KMS-11 (cell line): ENCODE measurements around the gene GNAQ.

ENCODE experiments used
- H2AFZ ChIP-seq: fragments of 200-600 bp; sonication (generic); 2 replicates; pipeline ENCODE4 v1.6.1; 2016; ENCODE audit warnings: antibody characterized with exemption, mixed run types, low read depth
- H3K27ac ChIP-seq: fragments of 200-600 bp; sonication (generic); 2 replicates; pipeline ENCODE4 v1.6.1; 2016; ENCODE audit warnings: mild to moderate bottlenecking, mixed run types
- H3K27me3 ChIP-seq: fragments of 200-600 bp; sonication (generic); 2 replicates; pipeline ENCODE4 v1.6.1; 2017; ENCODE audit warnings: mild to moderate bottlenecking, low read depth, mixed run types, moderate library complexity; ENCODE audit not compliant: insufficient read depth
- H3K36me3 ChIP-seq: fragments of 200-600 bp; sonication (generic); 2 replicates; pipeline ENCODE4 v1.6.1; 2017; ENCODE audit warnings: mild to moderate bottlenecking, mixed run types; ENCODE audit not compliant: insufficient read depth
- H3K4me1 ChIP-seq: fragments of 200-600 bp; sonication (generic); 2 replicates; pipeline ENCODE4 v1.6.1; 2016; ENCODE audit warnings: mild to moderate bottlenecking, low read depth, mixed run types; ENCODE audit not compliant: poor library complexity, severe bottlenecking
- H3K4me2 ChIP-seq: fragments of 200-600 bp; sonication (generic); 2 replicates; pipeline ENCODE4 v1.7.0; 2016; ENCODE audit warnings: mild to moderate bottlenecking, mixed run types
- H3K4me3 ChIP-seq: fragments of 200-600 bp; sonication (generic); IDR thresholded peaks from 2 replicates; pipeline ENCODE4 v1.6.1; 2017; ENCODE audit warnings: low read depth, low read length, mixed read lengths; ENCODE audit not compliant: insufficient read depth
- H3K79me2 ChIP-seq: fragments of 200-600 bp; sonication (generic); 2 replicates; pipeline ENCODE4 v1.6.1; 2016; ENCODE audit warnings: low read depth, mixed run types; ENCODE audit not compliant: insufficient read depth
- H3K9ac ChIP-seq: fragments of 200-600 bp; sonication (generic); 2 replicates; pipeline ENCODE4 v1.6.1; 2016; ENCODE audit warnings: mild to moderate bottlenecking, mixed run types
- H4K20me1 ChIP-seq: fragments of 200-600 bp; sonication (generic); 2 replicates; pipeline ENCODE4 v1.6.1; 2016; ENCODE audit warnings: mild to moderate bottlenecking, mixed run types; ENCODE audit not compliant: insufficient read depth
- CTCF ChIP-seq: fragments of 200-600 bp; sonication (generic); conservative IDR thresholded peaks from 2 replicates; pipeline ENCODE4 v1.6.1; 2017; ENCODE audit warnings: low read depth, mild to moderate bottlenecking, antibody characterized with exemption, low read length, moderate library complexity, mixed read lengths

GNAQ gene

GRCh38 chr9:77841739-77842386 lies 189.7 kb downstream of the GNAQ start:
- TF ChIP-seq CTCF: peak; percentile 47; the same call in 1 of the 2 replicates
- no peaks in the 10 kb centered on the region for H4K20me1 ChIP-seq
- no peaks in the 10 kb centered on the region for H3K79me2 ChIP-seq
- no peak overlapping the region for H3K4me2 ChIP-seq
- H3K4me3 ChIP-seq: no peak overlapping the region
- no peak overlapping the region for H3K9ac ChIP-seq
- H3K36me3 ChIP-seq: no peaks in the 10 kb centered on the region
- no peak overlapping the region for H3K27ac ChIP-seq
- H3K27me3 ChIP-seq: no peaks in the 10 kb centered on the region
- no peaks in the 10 kb centered on the region for H3K4me1 ChIP-seq
- no peak overlapping the region for H2AFZ ChIP-seq

GRCh38 chr9:77839459-77840140 lies 192.0 kb downstream of the GNAQ start:
- Histone ChIP-seq H3K4me3 (no peak overlapping the region), H4K20me1 (no peaks in the 10 kb centered on the region), H3K9ac (no peak overlapping the region), H2AFZ (no peak overlapping the region), H3K27me3 (no peaks in the 10 kb centered on the region), H3K4me2 (no peak overlapping the region), H3K36me3 (no peaks in the 10 kb centered on the region), H3K79me2 (no peaks in the 10 kb centered on the region), H3K27ac (no peak overlapping the region), H3K4me1 (no peaks in the 10 kb centered on the region)
- TF ChIP-seq CTCF: no peak

- Histone ChIP-seq H3K4me1 (no peaks in the 10 kb centered on the region), H3K27me3 (no peaks in the 10 kb centered on the region), H3K4me2 (no peak overlapping the region), H3K36me3 (no peaks in the 10 kb centered on the region), H3K4me3 (no peak overlapping the region), H3K27ac (no peak overlapping the region), H4K20me1 (no peaks in the 10 kb centered on the region), H3K79me2 (no peaks in the 10 kb centered on the region), H3K9ac (no peak overlapping the region), H2AFZ (no peak overlapping the region)
- TF ChIP-seq CTCF: no peak
Measured at GRCh38 chr9:77838986-77839385, 192.6 kb downstream of the GNAQ start.

GRCh38 chr9:77834898-77835488 lies 196.6 kb downstream of the GNAQ start:
- Histone ChIP-seq H3K79me2 (no peaks in the 10 kb centered on the region), H3K4me1 (no peaks in the 10 kb centered on the region), H3K27me3 (no peaks in the 10 kb centered on the region), H3K4me2 (no peak overlapping the region), H3K9ac (no peak overlapping the region), H3K4me3 (no peak overlapping the region), H4K20me1 (no peaks in the 10 kb centered on the region), H2AFZ (no peak overlapping the region), H3K36me3 (no peaks in the 10 kb centered on the region), H3K27ac (no peak overlapping the region)
- TF ChIP-seq CTCF: no peak
